ENCODE results near the gene EPC1. TPM values are rescaled to one million over a fixed set of nuclear protein-coding genes. Genes with fewer than 3 reads are reported as not detected.
A peak's percentile ranks its signal among the peaks of the same experiment; 100 is the strongest.

The EPC1 gene
- total RNA-seq, 1 donor from 2014 or later, result 82.8 TPM

GRCh38 chr10:32350811-32351350 lies 3.9 kb upstream of the EPC1 start:
- DNase-seq (no peak), ATAC-seq (ENCODE audit: low read depth) (no peak)
- intact Hi-C loops (cut with micrococcal nuclease), result no loop called here
- Mint-ChIP-seq H3K9me3 (no peaks in the 10 kb centered on the region), H3K4me1 (peaks cover 56% of the 10 kb centered on the region), H3K4me3 (no peak overlapping the region), H3K27ac (no peak overlapping the region), H3K27me3 (no peaks in the 10 kb centered on the region), H3K36me3 (ENCODE audit: low read depth) (peaks cover 4% of the 10 kb centered on the region)
- CTCF ChIA-PET, result interaction anchor here (0.5 kb wide), 1 partner anchor 95 kb away, joined by 4 read pairs; no protein-coding TSS in a partner anchor
- POLR2A ChIA-PET, result no interaction called here
- TF ChIP-seq CTCF (IDR thresholded peaks at IDR 0.05), result no peak

- H3K27me3 Mint-ChIP-seq, result no peaks in the 10 kb centered on the region
- DNase-seq, result no peak
- ChIA-PET POLR2A (interaction anchor here (5.4 kb wide), 1 partner anchor 29 kb away, joined by 54 read pairs; no protein-coding TSS in a partner anchor), CTCF (no interaction called here)
- H3K4me1 Mint-ChIP-seq, result peaks cover 63% of the 10 kb centered on the region
- intact Hi-C loops (cut with micrococcal nuclease), result no loop called here
- H3K36me3 Mint-ChIP-seq (ENCODE audit: low read depth), result peaks cover 10% of the 10 kb centered on the region
- H3K9me3 Mint-ChIP-seq, result no peaks in the 10 kb centered on the region
- H3K27ac Mint-ChIP-seq, result no peak overlapping the region
- no peak for TF ChIP-seq CTCF (IDR thresholded peaks at IDR 0.05)
- no peak for ATAC-seq (ENCODE audit: low read depth)
- H3K4me3 Mint-ChIP-seq, result no peak overlapping the region
Observed at GRCh38 chr10:32349968-32350738, 3.2 kb upstream of the EPC1 start.

DNA sequence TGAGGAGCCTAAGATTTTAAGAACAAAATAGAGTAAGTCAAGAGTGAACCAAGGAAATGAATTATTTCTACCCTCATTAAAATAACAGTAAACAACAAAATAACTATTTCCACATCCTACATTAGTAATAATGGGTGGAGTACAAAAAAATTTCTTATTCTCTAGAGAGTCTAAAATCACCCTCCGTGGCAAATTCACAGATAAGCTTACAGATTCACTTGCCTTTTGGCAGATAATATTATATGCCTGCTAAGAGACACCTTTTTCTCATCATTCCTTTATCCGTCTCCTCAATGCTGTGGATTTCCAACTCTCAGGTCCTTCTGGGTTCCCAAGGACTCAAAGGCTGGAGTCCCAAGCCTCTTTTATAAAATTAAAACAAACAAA lies 2.2 kb upstream of the EPC1 start:
- ChIA-PET POLR2A (interaction anchor here (0.6 to 5.4 kb wide), 3 partner anchors 10 to 110 kb away, joined by 3 to 54 read pairs (median 5); no protein-coding TSS in a partner anchor), CTCF (interaction anchor here (0.7 to 1.7 kb wide), 3 partner anchors 12 to 92 kb away, joined by 3 to 6 read pairs (median 3); no protein-coding TSS in a partner anchor)
- H3K27me3 Mint-ChIP-seq, result no peaks in the 10 kb centered on the region

GRCh38 chr10:32348297-32349198 lies 1.6 kb upstream of the EPC1 start:
- POLR2A ChIA-PET, result interaction anchor here (0.6 to 5.4 kb wide), 5 partner anchors 10 to 110 kb away, joined by 3 to 54 read pairs (median 4); partner anchors contain the start of gene CCDC7
- DNase-seq (no peak), ATAC-seq (ENCODE audit: low read depth) (no peak)
- no peaks in the 10 kb centered on the region for H3K9me3 Mint-ChIP-seq
- TF ChIP-seq CTCF (IDR thresholded peaks at IDR 0.05), result no peak
- peak overlapping the region; percentile 76 for H3K27ac Mint-ChIP-seq
- H3K36me3 Mint-ChIP-seq (ENCODE audit: low read depth), result peaks cover 22% of the 10 kb centered on the region
- H3K27me3 Mint-ChIP-seq, result no peaks in the 10 kb centered on the region
- intact Hi-C loops (cut with micrococcal nuclease), result no loop called here
- H3K4me1 Mint-ChIP-seq, result peaks cover 72% of the 10 kb centered on the region
- peak overlapping the region; percentile 85 for H3K4me3 Mint-ChIP-seq
- CTCF ChIA-PET, result interaction anchor here (0.7 to 1.7 kb wide), 5 partner anchors 13 to 92 kb away, joined by 3 to 6 read pairs (median 3); no protein-coding TSS in a partner anchor

More for the DNA sequence above, 2.2 kb upstream of the EPC1 start:
- H3K9me3 Mint-ChIP-seq, result no peaks in the 10 kb centered on the region
- peaks cover 71% of the 10 kb centered on the region for H3K4me1 Mint-ChIP-seq
- H3K36me3 Mint-ChIP-seq (ENCODE audit: low read depth), result peaks cover 16% of the 10 kb centered on the region
- TF ChIP-seq CTCF (IDR thresholded peaks at IDR 0.05), result no peak
- ATAC-seq (ENCODE audit: low read depth), result no peak
- intact Hi-C loops (cut with micrococcal nuclease), result no loop called here
- peak overlapping the region; percentile 53 for H3K27ac Mint-ChIP-seq
- no peak for DNase-seq
- H3K4me3 Mint-ChIP-seq, result peak overlapping the region; percentile 24

All from activated B cell treated with CpG ODN at 0.5 μM for 24 hours (primary cell).